ENCODE data around the gene SERTAD2.

The SERTAD2 gene

DNA sequence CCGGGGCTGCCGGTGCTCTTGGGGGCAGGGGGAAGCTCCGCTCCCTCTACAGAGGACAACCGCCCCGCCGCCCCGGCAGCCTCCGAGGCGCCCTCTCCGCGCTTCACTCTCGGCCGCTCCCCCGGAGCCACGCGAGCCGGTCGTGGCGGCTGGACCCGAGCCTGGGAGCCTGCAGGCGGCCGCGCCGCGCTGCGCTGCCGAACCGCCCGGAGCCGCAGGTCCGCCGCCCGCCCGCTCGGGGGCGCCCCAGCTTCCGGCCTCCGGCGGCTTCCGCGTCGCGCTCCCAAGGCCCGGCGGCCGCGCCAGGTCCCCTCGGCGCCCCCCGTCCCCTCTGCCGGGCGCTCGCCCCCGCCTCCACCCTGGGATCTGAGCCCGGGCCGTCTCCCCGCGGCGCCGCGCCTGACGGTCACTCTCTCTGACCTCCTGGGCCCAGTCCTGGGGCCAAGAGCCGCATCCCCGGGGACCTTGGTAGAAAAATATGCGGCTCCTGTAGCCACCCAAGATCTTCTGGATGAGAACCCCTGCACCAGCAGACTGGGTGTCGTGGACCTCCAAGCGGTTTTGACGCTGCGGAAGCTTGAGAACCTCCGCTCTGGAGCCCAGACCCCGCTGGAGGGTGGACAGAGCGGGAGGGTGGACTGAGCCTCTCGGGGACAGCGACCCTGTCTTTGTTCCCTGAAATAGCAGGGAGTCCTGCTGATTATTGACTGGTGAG, 44.3 kb downstream of the SERTAD2 start:
- no peak for TF ChIP-seq MYC (IDR thresholded peaks at IDR 0.05; ENCODE audit: low read depth, low read length)
- no peak for TF ChIP-seq POLR2A (IDR thresholded peaks at IDR 0.05; ENCODE audit: extremely low read depth, insufficient read length)
- TF ChIP-seq, protein P1, sequence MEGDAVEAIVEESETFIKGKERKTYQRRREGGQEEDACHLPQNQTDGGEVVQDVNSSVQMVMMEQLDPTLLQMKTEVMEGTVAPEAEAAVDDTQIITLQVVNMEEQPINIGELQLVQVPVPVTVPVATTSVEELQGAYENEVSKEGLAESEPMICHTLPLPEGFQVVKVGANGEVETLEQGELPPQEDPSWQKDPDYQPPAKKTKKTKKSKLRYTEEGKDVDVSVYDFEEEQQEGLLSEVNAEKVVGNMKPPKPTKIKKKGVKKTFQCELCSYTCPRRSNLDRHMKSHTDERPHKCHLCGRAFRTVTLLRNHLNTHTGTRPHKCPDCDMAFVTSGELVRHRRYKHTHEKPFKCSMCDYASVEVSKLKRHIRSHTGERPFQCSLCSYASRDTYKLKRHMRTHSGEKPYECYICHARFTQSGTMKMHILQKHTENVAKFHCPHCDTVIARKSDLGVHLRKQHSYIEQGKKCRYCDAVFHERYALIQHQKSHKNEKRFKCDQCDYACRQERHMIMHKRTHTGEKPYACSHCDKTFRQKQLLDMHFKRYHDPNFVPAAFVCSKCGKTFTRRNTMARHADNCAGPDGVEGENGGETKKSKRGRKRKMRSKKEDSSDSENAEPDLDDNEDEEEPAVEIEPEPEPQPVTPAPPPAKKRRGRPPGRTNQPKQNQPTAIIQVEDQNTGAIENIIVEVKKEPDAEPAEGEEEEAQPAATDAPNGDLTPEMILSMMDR (IDR thresholded peaks at IDR 0.05; ENCODE audit: low read depth, low read length) = no peak
- TF ChIP-seq, protein P2, sequence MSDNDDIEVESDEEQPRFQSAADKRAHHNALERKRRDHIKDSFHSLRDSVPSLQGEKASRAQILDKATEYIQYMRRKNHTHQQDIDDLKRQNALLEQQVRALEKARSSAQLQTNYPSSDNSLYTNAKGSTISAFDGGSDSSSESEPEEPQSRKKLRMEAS (IDR thresholded peaks at IDR 0.05; ENCODE audit: low read depth, low read length) = no peak
- H3K4me3 ChIP-seq (ENCODE audit: low read depth, low read length) = peak overlapping the region; percentile 28
- DNase-seq (ENCODE audit: low read depth) = peak; percentile 76

DNA sequence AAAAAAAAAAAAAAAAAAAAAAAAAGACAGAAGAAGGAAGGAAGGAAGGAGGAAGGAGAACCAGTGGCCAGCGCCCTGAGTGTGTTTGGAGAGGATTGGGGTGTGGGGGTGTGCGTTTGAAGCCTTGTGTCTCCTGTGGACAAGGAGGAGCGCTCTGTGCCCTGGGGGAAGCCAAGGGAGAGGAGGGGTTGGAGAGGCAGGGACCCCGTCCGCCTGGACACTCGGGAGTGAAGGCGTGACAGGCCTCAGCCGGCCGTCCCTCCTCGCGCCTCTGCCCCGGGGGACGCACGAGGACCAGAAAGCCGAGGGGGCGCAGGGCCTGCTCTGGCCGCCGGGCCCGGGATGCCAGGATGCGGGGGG, 44.9 kb downstream of the SERTAD2 start:
- TF ChIP-seq, protein P1 (IDR thresholded peaks at IDR 0.05; ENCODE audit: low read depth, low read length) = no peak
- TF ChIP-seq MYC (IDR thresholded peaks at IDR 0.05; ENCODE audit: low read depth, low read length) = no peak
- TF ChIP-seq POLR2A (IDR thresholded peaks at IDR 0.05; ENCODE audit: extremely low read depth, insufficient read length) = no peak
- TF ChIP-seq, protein P2 (IDR thresholded peaks at IDR 0.05; ENCODE audit: low read depth, low read length) = no peak
- H3K4me3 ChIP-seq (ENCODE audit: low read depth, low read length) = no peak overlapping the region
- peak; percentile 21 for DNase-seq (ENCODE audit: low read depth)

DNA sequence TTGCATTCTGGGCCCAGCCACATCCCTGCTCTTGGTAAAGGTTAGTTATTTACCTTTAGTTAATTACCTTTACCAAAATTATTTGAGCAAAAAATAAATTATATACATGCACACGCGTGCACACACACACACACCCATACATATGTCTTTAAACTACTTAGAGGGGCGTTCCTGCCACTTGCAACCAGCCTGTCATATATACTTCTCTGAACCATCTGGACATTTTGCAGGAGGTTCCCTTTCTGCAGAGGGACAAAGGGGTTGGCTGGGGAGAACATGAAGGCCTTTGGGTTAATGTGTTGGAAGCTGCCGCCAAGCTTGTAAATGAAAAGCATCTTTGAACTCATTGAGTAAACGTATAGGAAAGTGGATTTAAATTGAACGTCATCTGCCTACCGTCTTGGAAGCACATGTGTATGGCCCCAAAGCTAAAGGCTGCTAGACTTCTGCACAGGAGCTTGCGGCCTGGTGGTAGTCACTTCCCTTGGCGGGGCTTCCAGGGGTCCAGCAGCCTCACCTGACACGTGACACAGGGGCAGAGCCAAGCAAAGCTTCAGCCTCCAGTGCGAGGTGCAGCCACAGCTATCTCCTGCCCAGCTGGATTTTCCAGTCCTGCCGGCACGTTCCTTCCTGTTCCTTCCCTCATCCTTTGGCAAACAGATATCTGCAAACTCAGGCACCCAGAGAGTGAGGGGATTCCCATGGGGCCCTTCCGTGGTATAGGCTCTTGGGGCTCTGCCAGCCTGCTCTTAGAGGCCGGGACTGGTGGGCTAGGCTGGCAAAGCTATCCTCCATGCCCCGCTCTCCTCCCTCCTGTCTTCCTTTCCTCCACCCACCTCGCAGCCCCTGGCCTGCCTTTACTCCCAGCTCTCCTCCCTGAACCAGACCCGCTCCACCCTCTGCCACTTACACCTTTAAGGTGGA, 46.1 kb downstream of the SERTAD2 start:
- TF ChIP-seq POLR2A (IDR thresholded peaks at IDR 0.05; ENCODE audit: extremely low read depth, insufficient read length) (no peak), MYC (IDR thresholded peaks at IDR 0.05; ENCODE audit: low read depth, low read length) (no peak)
- TF ChIP-seq, protein P1 (IDR thresholded peaks at IDR 0.05; ENCODE audit: low read depth, low read length) = no peak
- TF ChIP-seq, protein P2 (IDR thresholded peaks at IDR 0.05; ENCODE audit: low read depth, low read length) = no peak
- H3K4me3 ChIP-seq (ENCODE audit: low read depth, low read length) = no peak overlapping the region
- DNase-seq (ENCODE audit: low read depth) = no peak

DNA sequence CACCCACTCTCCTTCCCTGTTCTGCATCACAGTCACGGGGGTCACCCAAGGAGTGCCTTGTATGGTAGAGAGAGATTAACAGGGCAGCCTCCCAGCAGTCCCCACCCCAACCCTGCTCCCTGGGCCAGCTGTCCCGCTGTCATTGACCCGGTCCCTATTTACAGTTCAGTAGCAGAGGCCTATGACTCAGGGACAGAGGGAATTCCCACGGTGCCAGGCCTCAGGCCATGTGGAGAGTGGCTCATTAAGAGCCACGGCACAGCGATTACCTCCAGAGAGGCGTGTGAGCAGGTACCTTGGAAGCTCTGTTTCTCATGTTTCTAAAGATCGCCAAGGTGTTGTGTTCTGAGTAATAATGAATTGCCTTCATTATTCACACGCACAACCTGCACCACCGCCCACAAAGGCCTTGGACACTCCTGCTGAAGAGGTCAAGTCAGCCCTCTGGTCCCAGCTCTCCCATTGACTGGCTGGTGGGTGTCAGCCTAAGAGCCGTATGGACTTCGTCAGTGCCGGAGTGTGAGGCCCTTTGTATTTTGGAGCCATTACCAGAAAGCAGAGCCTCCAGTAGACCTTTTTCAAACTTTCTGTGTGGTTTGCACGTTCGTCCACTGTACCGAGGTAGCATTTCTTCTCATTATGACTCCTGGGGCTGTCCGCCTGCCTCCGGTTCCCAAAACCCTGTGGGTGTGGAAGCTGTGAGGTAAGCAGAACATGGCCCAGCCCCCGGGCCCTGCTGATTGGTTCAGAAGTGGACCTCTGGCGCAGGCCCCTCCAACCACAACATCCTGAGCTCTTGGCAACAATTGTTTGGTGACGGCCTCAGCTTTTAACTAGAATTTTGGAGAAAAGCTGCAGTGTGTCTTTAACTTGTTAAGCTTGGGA, 47.0 kb downstream of the SERTAD2 start:
- TF ChIP-seq, protein P1 (IDR thresholded peaks at IDR 0.05; ENCODE audit: low read depth, low read length) = no peak
- peak; percentile 29 for TF ChIP-seq POLR2A (IDR thresholded peaks at IDR 0.05; ENCODE audit: extremely low read depth, insufficient read length)
- DNase-seq (ENCODE audit: low read depth) = peak; percentile 83
- H3K4me3 ChIP-seq (ENCODE audit: low read depth, low read length) = no peak overlapping the region

DNA sequence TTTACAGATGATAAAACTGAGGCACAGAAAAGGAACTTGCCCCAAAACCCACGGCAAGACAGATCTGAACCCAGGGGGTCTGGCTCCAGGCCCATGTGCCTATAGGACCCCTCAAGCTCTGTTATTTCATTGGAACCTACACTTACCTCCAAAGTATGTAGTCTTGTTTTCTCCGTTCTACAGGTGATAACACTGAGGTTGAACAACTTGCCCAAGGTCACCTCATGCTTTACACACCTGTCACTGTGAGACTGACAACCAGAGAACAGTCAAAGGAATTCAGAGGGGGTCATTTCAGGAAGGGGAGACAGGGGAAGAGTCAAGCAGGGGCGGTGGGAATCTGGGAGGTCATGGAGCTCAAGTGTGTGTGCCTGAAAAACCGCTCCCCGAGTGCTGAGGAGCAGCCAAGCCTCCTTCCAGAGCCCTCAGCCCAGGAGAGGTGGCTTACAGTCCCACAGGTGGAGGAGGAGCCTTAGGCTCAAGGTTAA, 47.7 kb downstream of the SERTAD2 start:
- H3K4me3 ChIP-seq (ENCODE audit: low read depth, low read length) = no peak overlapping the region
- DNase-seq (ENCODE audit: low read depth) = no peak
- TF ChIP-seq, protein P1 (IDR thresholded peaks at IDR 0.05; ENCODE audit: low read depth, low read length) = no peak
- TF ChIP-seq POLR2A (IDR thresholded peaks at IDR 0.05; ENCODE audit: extremely low read depth, insufficient read length) (no peak), MYC (IDR thresholded peaks at IDR 0.05; ENCODE audit: low read depth, low read length) (no peak)
- TF ChIP-seq, protein P2 (IDR thresholded peaks at IDR 0.05; ENCODE audit: low read depth, low read length) = no peak
